Measurements from ENCODE around the gene CTDSP1.

Gene CTDSP1

GRCh38 chr2:218444692-218445357 is 45.2 kb downstream of the CTDSP1 start:
- 96% methylated on average over 7 of the region's 7 CpGs for WGBS
- H3K4me1 ChIP-seq (ENCODE audit: insufficient read depth, low read length): no peaks in the 10 kb centered on the region
- H3K27ac ChIP-seq (ENCODE audit: low read depth, low read length): no peak overlapping the region
- H3K4me3 ChIP-seq (ENCODE audit: low read length): no peak overlapping the region
- no peak overlapping the region for H3K9ac ChIP-seq (ENCODE audit: low read depth, low read length)
- peaks cover 32% of the 10 kb centered on the region for H3K36me3 ChIP-seq (ENCODE audit: insufficient read depth, low read length)
- H3K9me3 ChIP-seq (ENCODE audit: insufficient read depth, low read depth, low read length): no peaks in the 10 kb centered on the region
- H3K27me3 ChIP-seq (ENCODE audit: insufficient read depth, low read length): no peaks in the 10 kb centered on the region

GRCh38 chr2:218445602-218446001 is 45.9 kb downstream of the CTDSP1 start:
- no peaks in the 10 kb centered on the region for H3K4me1 ChIP-seq (ENCODE audit: insufficient read depth, low read length)
- no peaks in the 10 kb centered on the region for H3K9me3 ChIP-seq (ENCODE audit: insufficient read depth, low read depth, low read length)
- H3K27ac ChIP-seq (ENCODE audit: low read depth, low read length): no peak overlapping the region
- peaks cover 39% of the 10 kb centered on the region for H3K36me3 ChIP-seq (ENCODE audit: insufficient read depth, low read length)
- H3K9ac ChIP-seq (ENCODE audit: low read depth, low read length): no peak overlapping the region
- H3K4me3 ChIP-seq (ENCODE audit: low read length): no peak overlapping the region
- H3K27me3 ChIP-seq (ENCODE audit: insufficient read depth, low read length): no peaks in the 10 kb centered on the region

GRCh38 chr2:218446547-218446946 is 46.9 kb downstream of the CTDSP1 start:
- Histone ChIP-seq H3K27ac (ENCODE audit: low read depth, low read length) (no peak overlapping the region), H3K27me3 (ENCODE audit: insufficient read depth, low read length) (no peaks in the 10 kb centered on the region), H3K9ac (ENCODE audit: low read depth, low read length) (no peak overlapping the region), H3K36me3 (ENCODE audit: insufficient read depth, low read length) (peaks cover 49% of the 10 kb centered on the region), H3K9me3 (ENCODE audit: insufficient read depth, low read depth, low read length) (no peaks in the 10 kb centered on the region), H3K4me3 (ENCODE audit: low read length) (no peak overlapping the region), H3K4me1 (ENCODE audit: insufficient read depth, low read length) (0 out of 2 replicates have a peak, but pooled peaks cover 6% of the 10 kb centered on the region)
- 97% methylated on average over 6 of the region's 6 CpGs for WGBS

- no peak overlapping the region for H3K9ac ChIP-seq (ENCODE audit: low read depth, low read length)
- H3K4me1 ChIP-seq (ENCODE audit: insufficient read depth, low read length): 0 out of 2 replicates have a peak, but pooled peaks cover 9% of the 10 kb centered on the region
- H3K4me3 ChIP-seq (ENCODE audit: low read length): no peak overlapping the region
- H3K9me3 ChIP-seq (ENCODE audit: insufficient read depth, low read depth, low read length): no peaks in the 10 kb centered on the region
- no peak overlapping the region for H3K27ac ChIP-seq (ENCODE audit: low read depth, low read length)
- H3K36me3 ChIP-seq (ENCODE audit: insufficient read depth, low read length): peaks cover 54% of the 10 kb centered on the region
- 100% methylated on average over 2 of the region's 2 CpGs for WGBS
- H3K27me3 ChIP-seq (ENCODE audit: insufficient read depth, low read length): no peaks in the 10 kb centered on the region
These were observed 47.4 kb downstream of the CTDSP1 start for GRCh38 chr2:218447072-218447471.

GRCh38 chr2:218448934-218449333 is 49.3 kb downstream of the CTDSP1 start:
- Histone ChIP-seq H3K9me3 (ENCODE audit: insufficient read depth, low read depth, low read length) (no peaks in the 10 kb centered on the region), H3K4me1 (ENCODE audit: insufficient read depth, low read length) (0 out of 2 replicates have a peak, but pooled peaks cover 9% of the 10 kb centered on the region), H3K27ac (ENCODE audit: low read depth, low read length) (no peak overlapping the region), H3K27me3 (ENCODE audit: insufficient read depth, low read length) (no peaks in the 10 kb centered on the region), H3K9ac (ENCODE audit: low read depth, low read length) (no peak overlapping the region), H3K36me3 (ENCODE audit: insufficient read depth, low read length) (peaks cover 66% of the 10 kb centered on the region), H3K4me3 (ENCODE audit: low read length) (no peak overlapping the region)
- 97% methylated on average over 2 of the region's 3 CpGs for WGBS

- Histone ChIP-seq H3K9ac (ENCODE audit: low read depth, low read length) (no peak overlapping the region), H3K4me1 (ENCODE audit: insufficient read depth, low read length) (0 out of 2 replicates have a peak, but pooled peaks cover 9% of the 10 kb centered on the region), H3K4me3 (ENCODE audit: low read length) (no peak overlapping the region), H3K9me3 (ENCODE audit: insufficient read depth, low read depth, low read length) (no peaks in the 10 kb centered on the region), H3K27me3 (ENCODE audit: insufficient read depth, low read length) (no peaks in the 10 kb centered on the region), H3K27ac (ENCODE audit: low read depth, low read length) (no peak overlapping the region), H3K36me3 (ENCODE audit: insufficient read depth, low read length) (peaks cover 87% of the 10 kb centered on the region)
- no CpG with 5 or more reads among the region's 1 CpG for WGBS
These were observed 52.4 kb downstream of the CTDSP1 start for GRCh38 chr2:218452079-218452478.

All from HUES64 (cell line).